Bone marrow (tissue), 2 donors: ENCODE results near the gene LAIR2.

Experiments
- DNase-seq, 2 donors: peaks; one replicate each; lab custom pipeline; 2025; lab: John Stamatoyannopoulos, UW

The LAIR2 gene

DNA sequence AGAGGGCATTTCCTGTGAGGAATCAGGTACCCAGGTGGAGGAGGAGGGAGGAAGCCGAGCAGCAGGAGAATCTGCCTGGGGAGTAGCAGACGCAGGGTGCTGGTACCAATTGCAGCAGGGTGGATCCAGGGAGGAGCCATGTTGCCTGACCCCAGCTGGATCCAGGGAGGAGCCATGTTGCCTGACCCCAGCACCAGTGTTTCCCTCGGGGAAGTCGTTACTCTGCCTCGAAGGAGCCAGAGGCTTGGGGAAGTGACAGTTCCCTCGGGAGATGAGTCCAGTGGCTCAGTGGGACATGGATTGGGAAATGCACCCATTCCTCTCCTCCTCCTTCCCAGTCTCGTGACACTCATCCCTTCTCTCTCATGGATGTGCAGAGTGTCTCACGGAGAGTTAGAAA lies 31.5 kb downstream of the LAIR2 start:
- DNase-seq = no peak

DNA sequence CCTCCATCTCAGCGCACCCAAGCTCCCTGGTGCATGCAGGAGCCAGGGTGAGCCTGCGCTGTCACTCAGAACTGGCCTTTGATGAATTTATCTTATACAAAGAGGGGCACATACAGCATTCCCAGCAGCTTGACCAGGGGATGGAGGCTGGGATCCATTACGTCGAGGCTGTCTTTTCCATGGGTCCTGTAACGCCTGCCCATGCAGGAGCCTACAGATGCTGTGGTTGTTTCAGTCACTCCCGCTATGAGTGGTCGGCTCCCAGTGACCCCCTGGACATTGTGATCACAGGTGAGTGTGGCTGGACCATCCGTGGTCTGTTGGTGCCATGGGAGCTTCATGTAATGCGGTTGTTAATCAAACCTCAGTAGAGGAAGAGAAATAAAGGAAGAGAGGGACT lies 33.0 kb downstream of the LAIR2 start:
- DNase-seq = no peak

DNA sequence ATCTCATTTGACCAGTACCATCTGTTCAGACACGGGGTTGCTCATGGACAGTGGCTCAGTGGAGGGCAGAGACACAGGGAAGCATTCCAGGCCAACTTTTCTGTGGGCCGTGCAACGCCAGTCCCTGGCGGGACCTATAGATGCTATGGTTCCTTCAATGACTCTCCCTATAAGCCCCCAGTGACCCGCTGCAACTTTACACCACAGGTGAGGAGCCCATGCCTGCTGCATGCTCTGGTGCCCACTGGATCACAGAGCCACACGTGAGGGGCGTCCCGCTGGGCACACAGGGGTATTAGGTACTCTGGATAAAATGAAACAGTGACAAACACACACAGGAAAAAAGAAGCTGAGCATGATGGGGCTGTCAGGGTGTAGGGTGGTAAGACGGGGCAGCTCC lies 34.3 kb downstream of the LAIR2 start:
- DNase-seq = no peak

DNA sequence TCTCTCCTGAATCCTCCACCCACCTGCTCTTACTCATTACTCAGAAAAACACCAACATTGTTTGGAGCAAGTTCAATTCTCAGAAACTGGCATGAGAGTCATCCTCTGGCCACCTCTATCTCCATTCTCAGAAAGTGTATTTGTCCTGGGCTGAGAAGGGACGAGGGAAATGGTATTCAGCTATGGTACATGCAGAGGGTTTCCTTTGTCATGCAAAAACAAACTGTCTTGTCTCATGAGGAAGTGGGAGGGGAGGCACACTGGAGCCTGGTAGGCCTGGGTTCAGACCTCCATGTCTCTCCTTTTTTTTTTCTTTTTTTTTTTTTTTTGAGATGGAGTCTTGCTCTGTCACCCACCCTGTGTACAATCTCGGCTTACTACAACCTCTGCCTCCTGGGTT lies 39.1 kb downstream of the LAIR2 start:
- peak in 1 of 2 donors; percentile 51 for DNase-seq

DNA sequence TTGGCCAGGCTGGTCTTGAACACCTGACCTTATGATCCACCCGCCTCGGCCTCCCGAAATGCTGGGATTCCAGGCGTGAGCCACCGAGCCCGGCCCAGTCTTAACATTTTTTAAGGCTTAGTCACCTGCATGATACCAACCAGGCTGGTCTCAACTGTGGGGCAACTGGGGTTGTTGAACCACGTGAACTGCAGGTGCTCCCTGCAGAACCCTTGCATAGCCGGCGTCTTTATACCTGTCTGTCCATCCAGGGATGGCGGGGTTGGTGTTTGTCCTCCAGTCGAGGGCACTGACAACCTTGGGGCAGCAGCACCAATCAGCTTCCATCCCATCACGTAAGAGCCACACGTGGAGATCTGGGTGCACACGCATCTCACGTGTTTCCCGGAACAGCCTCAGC lies 46.2 kb downstream of the LAIR2 start:
- DNase-seq = no peak

DNA sequence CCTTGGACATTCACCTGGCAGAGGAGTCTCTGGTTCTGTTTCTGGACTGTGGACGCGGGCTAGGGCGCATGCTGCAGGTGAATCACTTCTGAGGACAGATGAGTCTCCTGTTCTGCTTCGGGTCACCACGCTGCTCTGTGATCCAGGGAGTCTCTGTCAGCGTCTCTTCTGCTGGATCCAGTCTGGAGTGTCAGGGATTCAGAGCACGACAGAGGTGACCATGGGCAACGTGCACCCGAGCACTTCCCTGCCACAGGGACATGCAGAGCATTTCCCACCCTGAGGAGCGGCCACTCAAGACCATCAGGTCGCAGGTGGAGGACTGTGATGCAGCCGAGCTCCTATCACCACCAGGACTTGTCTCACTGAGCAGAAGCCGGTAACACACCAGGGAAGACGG lies 46.6 kb downstream of the LAIR2 start:
- no peak for DNase-seq

DNA sequence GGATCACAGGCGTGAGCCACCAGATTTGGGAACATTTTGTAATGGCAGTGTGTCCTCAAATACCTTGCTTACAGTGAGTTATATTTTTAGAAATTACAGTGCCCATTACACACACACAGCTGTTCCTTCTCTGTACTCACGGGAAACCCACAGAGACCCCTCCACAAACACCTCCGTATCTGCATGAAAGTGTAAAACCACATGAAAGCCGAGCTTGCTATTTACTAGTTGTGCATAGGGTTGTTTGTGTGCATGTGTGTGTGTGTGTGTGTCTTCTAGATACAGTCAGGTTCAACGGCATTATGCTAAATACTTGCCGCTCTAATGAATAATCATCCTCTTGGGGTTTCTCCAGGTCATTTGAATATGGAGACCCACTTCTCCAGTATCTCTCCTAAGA lies 48.7 kb downstream of the LAIR2 start:
- DNase-seq = no peak

DNA sequence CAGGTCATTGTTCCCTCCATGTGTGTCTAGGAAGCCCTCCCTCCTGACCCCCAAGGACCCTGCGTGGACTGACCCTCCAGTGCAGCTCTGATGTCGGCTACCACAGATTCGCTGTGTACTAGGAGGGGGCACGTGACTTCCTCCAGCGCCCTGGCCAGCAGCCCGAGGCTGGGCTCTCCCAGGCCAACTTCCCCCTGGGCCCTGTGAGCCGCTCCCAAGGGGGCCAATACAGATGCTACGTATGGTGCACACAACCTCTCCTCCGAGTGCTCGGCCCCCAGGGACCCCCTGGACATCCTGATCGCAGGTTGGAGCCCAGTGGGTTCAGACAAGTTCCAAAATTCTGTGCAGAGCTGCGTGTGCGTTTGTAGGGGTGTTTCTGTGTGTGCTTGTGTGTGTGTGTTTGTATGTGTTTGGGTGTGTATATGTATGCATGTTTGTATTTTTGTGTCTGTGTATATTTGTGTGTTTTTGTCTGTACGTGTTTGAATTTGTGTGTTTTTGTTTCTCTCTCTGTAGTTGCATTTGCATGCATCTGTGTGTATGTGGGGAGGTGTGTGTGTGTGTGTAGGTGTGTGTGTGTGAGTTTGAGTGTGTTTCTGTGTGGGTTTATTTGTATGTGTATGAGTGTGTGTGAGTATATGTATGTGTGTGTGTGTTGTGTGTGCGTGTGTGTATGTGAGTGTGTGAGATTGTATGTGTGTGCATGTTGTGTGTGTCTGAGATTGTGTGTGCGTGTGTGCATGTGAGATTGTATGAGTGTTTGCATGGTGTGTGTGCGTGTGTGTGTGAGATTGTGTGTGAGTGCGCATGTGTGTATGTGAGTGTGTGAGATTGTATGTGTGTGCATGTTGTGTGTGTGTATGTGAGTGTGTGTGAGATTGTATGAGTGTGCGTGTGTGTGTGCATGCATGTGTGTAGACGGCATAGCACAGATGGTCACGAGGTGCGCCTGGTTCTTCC lies 49.6 kb downstream of the LAIR2 start:
- DNase-seq = no peak

DNA sequence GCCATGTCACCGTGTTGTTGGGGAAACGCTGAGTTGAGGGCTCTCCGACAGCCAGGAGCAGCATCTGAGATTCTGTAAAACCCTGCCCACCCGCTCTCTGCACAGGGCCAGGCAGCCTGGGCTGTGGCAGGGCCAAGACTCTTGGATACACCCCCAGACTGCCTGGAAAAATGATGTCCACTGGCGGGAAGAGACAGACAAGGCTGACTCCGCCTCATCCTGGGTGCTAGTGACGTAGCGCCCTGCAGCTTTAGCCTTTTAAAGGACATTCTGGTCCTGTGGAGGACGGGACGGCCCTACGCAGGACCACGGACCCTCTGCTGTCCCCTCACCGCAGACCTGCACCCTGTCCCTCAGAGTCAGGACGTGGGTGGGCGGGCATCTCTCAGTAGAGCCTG lies 50.3 kb downstream of the LAIR2 start:
- no peak for DNase-seq

DNA sequence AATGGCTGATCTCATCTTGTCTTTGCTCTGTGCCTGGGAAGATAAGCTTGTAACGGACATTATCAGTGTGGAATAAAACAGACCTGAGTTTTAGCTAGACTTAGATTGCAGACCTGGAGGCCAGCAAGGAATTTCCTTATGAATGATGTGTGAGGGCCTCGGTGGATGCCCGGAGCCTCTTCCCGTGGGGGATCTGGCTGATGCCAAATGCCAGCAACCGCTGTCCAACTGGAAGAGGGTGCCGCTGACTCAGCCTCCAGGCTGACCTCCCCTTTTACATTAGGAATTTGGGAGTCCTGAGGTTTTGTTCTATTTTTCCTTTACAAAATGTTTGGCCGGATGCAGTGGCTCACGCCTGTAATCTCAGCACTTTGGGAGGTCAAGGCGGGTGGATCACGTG lies 51.4 kb downstream of the LAIR2 start:
- DNase-seq = no peak

DNA sequence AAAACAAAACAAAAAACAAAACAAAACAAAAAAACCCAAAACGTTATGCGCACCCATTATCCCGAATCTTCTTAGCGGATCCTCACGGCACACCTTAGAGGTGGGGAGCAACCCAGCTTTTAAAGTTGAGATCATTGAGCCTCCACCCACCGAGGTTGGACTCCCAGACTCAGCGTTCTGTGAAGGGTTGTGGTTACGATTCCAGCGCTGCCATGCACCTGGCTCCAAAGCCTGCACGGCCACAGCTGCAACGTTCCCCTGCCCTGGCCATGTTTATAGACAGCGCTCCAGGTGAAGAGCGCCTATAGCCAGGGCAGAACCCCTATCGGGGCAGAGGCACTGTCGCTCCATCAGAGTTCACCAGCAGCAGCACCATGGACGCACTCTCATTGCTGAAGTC lies 52.3 kb downstream of the LAIR2 start:
- DNase-seq = no peak

DNA sequence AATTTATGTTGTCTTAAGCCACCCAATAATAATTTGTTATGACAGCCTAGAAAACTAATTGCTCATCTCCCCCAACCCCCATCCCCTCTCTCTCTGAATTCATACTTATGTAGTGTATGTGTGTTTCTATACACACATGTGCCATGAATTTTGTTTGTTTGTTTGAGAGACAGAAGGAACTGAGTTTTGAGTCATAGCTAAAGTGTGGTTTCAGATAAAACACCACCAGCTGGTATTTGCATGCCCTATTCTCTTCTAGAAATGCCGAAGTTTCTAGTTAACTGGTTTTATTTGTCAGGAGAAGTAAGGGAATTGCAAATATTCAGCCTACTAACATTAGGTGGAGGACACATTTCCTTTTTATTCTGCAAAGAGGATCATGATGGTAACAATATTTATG lies 53.6 kb downstream of the LAIR2 start:
- no peak for DNase-seq

DNA sequence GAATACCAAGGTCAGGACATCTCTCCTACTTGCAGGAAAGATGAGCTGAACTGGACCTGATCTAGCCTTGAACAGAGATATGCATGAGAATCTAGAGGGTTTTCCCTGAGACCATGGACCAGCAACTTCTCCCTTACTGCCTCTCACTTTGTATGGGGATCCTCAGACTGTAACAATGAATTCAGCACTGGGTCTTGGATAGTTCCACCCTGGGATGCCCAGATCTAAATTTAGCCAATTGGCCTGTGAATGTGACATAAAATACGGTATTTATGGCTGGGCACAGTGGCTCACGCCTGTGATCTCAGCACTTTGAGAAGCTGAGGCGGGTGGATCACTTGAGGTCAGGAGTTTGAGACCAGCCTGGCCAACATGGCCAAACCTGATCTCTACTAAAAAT lies 55.7 kb downstream of the LAIR2 start:
- DNase-seq = no peak
